Omental fat pad (tissue), 4 donors: ENCODE results near the gene OR2W3. TPM values are rescaled to one million over a fixed set of nuclear protein-coding genes. Genes with fewer than 3 reads are reported as not detected.

Source experiments
- ATAC-seq: fragments of 150-250 bp; one replicate; pipeline ENCODE4 v1.9.1; 2016; ENCODE audit warnings: mild to moderate bottlenecking, moderate library complexity; ENCODE audit not compliant: low FRiP score
- DNase-seq: peaks from one replicate; pipeline ENCODE4 v3.0.0-alpha.2; 2019; ENCODE audit warnings: low spot score
- CTCF ChIP-seq, 3 donors: fragments of 450-650 bp; IDR thresholded peaks; one replicate each; pipeline ENCODE4 v1.5.1; 2016 to 2017; ENCODE audit warnings: antibody characterized with exemption in 3 of 3, mild to moderate bottlenecking in 3 of 3, moderate library complexity in 2 of 3
- total RNA-seq, 4 donors: library from RNA; depleted of rRNA; stranded (reverse); fragments of >200 nt; gene quantifications; one replicate each; pipeline ENCODE4 v1.1.0, GENCODE V29; 2016

OR2W3 gene
- total RNA-seq, 4 donors from 2014 or later = 3.5 TPM; not detected in 3

GRCh38 chr1:247913786-247914185, 18.4 kb downstream of the OR2W3 start:
- TF ChIP-seq CTCF (IDR thresholded peaks at IDR 0.05) = no peak
- DNase-seq (no peak), ATAC-seq (no peak)

- no peak for TF ChIP-seq CTCF (IDR thresholded peaks at IDR 0.05)
- no peak for DNase-seq
- no peak for ATAC-seq
These were observed 19.7 kb downstream of the OR2W3 start for GRCh38 chr1:247914941-247915662.

- ATAC-seq (no peak), DNase-seq (no peak)
- no peak for TF ChIP-seq CTCF (IDR thresholded peaks at IDR 0.05)
These were observed 24.6 kb downstream of the OR2W3 start, which contains the start of gene OR2T8 for GRCh38 chr1:247919952-247920351. Gene OR2T8 (plus strand): TSS chr1:247920252. CDS start chr1:247921018, 766 bp downstream.

GRCh38 chr1:247923941-247924340, 28.6 kb downstream of the OR2W3 start:
- DNase-seq (no peak), ATAC-seq (no peak)
- TF ChIP-seq CTCF (IDR thresholded peaks at IDR 0.05) = no peak

GRCh38 chr1:247924868-247925267, 29.5 kb downstream of the OR2W3 start, which contains the start of gene OR2AJ1:
Gene OR2AJ1 (plus strand): TSS chr1:247924889. CDS start chr1:247933769, 8,880 bp downstream.
- no peak for TF ChIP-seq CTCF (IDR thresholded peaks at IDR 0.05)
- DNase-seq = no peak
- no peak for ATAC-seq

- DNase-seq = no peak
- no peak for TF ChIP-seq CTCF (IDR thresholded peaks at IDR 0.05)
These were observed 38.6 kb downstream of the OR2W3 start for GRCh38 chr1:247933989-247934388.

GRCh38 chr1:247935781-247936180, 40.4 kb downstream of the OR2W3 start:
- no peak for DNase-seq
- no peak for ATAC-seq
- TF ChIP-seq CTCF (IDR thresholded peaks at IDR 0.05) = no peak

More at GRCh38 chr1:247933989-247934388, 38.6 kb downstream of the OR2W3 start:
- ATAC-seq = no peak
